NCI-H1417 treated with DMSO at 0.1 percent for 48 hours (cell line): ENCODE measurements around the gene CMIP.

Experiments used
- DNase-seq: peaks from one replicate; lab custom pipeline; 2025; lab: John Stamatoyannopoulos, UW

Gene CMIP

DNA sequence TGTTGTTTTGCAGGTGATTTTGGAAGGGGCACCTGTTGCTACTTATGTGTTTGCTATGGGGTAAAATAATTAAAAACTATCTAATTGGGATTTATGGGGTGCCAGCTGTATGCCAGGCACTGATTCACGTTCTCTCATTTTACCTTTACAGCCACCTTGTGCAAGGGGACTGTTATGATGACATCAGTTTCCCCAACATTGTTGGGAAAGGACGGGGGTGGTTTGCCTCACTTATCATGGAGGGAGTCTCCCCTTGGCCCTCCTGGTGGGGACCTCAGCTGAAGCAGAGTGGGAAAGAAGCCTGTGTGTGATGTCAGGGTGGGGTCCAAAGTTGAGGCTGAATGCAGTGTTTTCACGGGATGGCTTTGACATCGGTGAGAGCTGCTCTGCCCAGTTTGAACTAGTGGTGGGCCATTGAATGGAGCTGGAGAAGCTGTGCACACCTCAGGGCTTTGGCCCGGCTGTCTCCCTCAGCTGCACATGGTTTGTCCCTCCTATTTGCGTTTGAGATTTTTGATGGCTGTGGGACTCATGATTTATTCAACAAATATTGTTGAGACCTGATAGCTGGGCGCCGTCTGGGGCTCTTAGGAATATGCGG lies 36.1 kb downstream of the CMIP start:
- no peak for DNase-seq

DNA sequence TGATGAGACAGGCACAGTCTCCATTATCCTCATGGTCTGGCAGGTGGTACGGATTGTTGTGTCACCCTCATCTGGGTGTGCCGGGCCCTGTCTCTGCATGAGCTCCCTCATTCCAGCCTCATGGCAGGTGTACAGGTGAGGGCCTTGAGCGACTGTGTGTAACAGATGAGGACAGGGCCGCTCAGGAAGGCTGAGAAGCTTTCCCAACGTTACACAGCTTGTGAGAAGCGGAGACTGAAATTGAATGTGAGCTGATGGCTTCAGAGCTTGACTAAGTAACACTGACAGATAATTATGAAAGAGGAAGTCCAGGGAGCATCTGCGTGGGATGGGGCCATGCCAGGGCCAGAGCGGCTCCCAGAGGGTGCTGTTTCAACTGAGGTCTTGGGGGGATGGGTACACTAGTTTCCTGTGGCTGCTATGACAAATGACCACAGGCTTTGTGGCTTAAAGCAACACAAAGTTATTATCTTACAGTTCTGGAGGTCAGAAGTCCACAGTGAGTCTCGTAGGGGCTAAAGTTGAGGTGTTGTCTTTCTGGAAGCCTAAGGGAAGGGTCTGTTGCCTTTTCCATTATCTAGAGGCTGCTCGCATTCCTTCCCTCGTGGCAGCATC lies 36.7 kb downstream of the CMIP start:
- DNase-seq = no peak

DNA sequence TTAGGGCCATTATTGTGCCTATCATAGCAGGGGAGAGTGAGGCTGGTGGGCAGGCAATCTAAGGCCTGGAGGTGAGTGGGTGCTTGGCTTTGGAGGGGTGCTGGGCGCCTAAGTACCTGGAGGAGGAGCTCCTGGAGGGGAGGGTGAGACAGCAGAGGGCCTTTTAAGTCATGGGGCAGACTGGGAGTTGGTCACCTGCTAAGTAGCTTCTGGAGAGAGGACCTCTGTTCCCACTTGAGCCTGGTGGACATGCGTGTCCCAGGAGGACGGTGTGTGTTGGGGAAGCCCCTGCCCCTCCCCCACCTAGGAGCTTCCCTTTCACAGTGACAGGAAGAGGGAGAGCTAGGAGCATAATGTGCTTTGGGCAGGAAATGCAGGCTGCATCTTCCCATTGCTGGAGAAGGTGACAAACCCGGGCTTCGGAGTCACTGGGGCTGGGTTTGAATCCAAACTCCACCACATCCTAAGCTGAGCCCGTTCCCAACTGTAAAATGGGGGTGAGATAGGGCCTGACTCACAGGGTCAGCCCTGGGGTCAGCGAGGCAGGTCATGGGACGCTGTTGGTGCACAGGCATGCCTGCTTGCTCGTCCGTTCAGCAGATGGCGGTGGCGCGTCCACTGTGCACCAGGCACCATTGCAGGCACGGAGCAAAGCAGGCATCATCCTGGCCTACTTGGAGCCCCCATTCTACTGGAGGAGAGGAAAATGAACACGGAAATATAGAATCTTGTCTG lies 37.9 kb downstream of the CMIP start:
- no peak for DNase-seq

DNA sequence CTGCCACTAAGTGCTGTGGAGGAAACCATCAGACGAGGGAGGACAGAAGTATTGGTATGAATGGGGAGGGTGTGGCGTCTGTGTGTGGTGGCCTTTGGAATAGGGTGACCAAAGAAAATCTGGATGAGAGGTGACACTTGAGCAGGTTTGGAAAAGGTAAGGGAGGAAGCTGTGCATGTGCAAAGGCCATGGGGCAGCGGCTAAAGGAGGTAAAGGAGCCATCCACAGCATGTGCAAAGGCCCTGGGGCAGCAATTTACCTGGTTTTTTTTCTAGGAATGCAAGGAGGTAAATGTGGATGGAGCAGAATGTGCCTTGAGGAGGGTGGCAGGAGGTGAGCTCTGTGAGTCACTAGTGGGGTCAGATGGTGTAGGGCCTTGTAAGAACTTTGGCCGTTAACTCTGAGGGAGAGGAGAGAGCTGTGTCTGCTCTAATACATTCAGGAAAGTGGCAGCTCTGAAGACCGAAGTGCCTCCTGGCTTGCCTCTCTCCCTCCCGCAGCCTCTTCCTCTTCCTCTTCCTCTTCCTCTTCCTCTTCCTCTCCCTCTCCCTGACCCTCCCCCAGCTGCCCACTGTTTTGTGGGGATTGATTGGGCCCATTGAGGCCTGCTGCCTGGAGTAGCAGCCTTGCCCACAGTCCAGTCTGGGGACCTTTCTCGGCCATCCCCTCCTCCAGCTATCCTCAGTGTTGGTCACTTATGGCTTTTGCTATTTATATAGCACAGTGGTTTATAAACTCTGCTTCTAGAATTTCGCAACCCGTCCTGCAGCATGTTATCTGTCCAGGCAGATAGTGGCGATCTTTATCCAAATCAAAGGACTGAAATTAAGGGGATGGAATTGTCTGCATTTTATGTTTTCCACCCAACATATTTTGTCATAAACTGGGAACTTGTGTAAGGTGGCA lies 38.7 kb downstream of the CMIP start:
- DNase-seq = no peak

DNA sequence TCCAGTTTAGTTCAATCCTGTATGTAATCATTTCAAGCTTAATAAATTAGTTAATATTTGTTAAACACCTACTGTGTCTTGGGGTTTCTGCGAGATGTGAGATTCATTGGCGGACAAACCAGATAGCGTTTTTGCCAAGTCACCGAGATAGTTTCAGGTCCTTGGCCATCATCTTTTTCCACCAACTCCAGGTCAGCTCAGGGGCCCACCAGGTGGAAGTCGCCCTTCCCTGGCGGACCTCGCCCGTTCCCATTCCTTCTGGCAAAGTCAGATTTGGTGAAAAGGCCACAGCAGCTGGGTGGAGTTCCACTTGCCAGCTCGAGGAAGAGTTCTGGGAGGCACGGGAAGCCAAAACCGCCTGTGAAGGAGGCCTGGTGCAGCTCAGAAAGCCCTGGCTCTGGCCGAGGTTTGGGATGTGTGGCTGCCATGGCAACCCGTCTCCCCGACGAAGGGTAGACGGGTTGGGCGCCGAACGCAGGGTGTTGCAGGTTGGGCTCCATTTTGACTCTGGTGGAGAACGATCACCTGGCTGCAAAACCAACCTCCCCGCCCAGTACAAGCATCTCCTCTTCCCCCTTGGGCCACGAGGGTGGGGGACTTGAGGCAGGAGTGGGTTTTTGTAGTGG lies 39.5 kb downstream of the CMIP start:
- DNase-seq = no peak

DNA sequence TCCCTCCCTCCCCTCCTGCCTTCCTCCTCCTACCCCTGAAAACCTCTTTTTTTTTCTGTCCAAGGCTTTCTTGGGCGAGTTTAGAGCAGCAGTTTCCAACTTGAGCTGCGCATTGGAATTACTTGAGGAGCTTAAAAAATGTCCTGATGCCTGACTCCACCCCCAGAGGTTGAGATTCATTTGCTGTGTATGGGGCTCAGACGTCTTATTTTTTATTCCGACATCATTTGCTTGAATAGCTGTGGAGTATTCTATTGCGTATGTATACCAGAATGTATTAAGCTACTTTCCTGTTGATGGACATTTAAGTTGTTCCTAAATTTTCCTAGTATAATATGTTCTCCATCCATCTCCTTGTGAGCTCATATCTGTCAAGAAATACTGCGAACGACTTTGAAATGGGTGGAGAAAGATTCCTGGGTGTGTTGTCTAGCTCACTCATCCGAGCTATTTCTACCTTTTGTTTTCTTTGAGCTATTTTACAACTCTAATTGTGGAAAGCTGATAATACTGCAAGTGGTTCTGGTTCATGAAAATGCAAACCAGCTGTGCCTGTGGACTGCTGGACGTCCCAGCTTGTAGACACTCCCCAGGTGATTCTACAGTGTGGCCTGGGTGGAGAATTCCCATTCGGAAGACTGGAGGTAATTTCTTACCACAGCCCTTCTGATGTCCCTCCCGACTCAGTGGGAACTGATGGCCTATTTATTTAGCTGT lies 40.5 kb downstream of the CMIP start:
- DNase-seq = no peak

DNA sequence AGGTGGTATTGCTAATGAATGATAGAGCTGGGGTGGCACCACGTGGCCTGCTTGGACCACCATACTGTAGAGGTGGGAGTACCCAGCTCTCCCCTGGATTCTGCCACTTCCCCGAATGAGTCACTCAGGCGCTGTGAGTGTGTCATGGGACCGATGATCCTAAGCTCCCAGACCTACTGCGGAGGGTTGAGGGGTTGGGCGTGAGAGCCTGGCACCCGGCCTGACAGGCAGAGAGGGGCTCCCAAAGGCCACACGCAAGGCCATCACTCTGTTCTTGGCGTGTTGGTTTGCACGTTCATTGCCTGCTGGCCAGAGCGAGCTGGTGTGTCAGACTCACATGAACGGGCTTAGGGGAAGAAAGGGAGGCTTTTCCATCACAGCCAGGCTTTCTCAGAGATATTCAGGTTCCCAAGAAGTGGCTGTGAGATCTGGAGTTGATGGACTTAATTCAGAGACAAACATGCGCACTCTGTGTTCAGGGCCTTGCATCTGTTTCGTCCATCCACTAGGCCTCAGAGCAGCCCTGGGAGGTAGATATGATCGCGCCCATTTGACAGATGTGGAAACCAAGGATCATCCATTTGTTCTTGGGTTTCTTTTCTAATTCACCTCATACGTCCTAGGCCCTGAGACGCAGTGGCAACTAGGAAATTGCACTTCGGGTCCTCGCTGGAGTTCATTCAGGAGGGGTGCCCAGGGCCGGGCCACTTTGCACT lies 41.4 kb downstream of the CMIP start:
- no peak for DNase-seq

DNA sequence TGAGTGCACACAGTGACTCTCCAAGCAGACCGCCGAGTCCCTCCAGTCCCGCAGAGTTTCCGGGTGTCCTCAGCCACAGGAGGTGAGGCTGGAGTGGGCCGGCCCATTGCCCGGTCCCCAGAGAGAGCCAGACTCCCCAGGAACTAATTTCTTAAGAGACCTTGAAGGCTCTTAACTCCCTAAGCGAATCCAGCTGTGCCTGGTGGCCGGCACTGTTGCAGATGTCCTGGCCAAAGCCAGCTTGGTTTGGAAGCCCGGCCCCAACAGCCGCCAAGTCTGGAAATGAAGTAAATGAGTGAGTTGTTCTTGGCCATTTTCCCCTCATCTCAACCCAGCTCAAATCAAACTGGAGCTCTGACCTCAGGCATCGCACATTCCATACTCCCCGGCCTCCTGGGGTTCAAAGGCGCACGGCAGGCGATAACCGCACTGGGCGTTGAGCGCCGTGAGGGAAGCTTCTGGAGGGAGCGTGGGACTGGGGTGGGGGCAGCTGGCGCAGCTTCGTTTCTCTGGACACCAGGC lies 42.0 kb downstream of the CMIP start:
- no peak for DNase-seq

DNA sequence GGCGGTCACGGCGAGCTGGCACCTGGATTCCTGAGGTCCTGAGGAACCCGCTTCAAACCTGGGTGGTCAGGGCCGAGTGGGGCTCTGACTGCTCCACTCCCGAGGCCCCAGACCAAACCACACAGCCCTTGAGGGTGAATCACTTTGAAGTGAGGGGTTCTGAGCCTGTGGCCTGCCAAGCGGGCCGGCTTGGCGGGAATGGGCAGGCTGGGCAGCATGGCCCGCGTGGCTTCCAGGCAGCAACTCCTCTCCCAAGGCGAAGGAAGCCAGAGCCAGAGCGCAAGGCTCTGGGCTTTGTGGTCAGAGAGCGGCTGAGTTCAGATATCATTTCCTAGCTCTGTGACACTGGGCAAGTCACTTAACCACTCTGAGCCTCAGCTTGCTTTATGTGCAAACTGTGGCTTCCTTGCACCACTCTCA lies 42.7 kb downstream of the CMIP start:
- no peak for DNase-seq

DNA sequence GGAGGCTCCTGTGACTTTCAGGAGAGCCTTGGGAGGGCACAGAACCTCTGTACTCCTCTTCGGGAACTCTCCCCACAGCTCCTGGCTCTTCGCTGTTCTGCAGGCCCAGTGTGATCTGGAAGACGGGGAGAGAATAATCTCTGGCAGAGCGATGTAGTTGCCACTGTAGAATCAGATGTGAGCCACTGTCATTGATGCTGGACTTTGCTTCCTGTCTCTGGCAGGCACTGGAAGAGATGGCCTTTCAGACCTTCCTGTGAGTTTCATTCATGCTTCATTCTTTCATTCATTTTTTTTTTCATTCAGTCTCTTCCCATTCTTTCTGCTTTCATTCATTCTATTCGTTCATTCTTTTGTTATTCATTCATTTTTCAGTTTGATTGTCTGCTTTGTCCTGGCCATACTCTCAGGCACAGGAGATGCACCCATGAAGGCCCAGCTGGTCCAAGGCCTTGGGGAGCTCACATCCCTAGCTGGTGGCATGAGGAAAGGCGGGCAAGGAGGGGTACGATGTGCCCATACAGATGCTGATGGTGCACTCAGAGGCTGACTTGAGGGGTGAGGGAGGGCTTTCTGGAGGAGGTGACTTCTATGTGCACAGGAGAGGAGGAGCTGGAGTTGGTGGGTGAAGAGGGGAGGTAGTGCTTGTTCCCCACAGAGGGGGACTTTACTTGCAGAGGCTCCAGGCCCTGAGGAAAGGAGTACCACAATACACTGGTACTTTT lies 44.2 kb downstream of the CMIP start:
- no peak for DNase-seq

DNA sequence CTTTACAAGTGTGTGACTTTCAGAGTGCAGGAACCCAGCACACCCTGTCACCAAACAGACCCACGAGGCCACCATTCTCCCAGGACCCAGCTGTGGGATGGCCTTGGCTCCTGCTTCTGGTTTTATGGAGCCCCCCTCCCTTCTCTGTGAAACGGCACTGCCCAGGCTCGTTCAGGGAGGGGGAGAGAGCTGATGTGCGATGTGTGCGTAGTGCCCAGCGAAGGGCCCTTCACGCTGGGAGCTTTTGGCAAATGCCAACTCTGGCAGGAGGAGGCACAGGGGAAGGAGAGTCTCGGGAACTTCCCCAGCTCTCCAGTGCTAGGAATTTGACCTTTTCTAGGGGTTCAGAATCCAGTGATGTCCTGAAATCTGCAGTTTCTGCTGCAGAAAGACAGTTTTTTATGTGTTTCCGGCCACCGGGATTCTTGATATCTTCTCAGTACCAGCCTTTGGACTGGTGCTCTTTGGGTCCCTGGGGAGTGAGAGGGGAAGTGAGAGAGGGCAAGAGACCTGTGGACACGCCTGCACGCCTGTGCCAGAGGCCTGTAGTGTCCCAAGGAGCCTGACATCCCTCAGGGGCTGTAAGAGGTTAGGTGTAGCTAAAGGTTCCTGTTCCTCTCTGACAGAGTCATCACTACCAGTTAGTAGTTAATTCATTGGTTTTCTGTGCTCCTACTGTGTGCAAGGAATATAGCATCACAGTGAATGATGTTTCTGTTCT lies 45.1 kb downstream of the CMIP start:
- no peak for DNase-seq

DNA sequence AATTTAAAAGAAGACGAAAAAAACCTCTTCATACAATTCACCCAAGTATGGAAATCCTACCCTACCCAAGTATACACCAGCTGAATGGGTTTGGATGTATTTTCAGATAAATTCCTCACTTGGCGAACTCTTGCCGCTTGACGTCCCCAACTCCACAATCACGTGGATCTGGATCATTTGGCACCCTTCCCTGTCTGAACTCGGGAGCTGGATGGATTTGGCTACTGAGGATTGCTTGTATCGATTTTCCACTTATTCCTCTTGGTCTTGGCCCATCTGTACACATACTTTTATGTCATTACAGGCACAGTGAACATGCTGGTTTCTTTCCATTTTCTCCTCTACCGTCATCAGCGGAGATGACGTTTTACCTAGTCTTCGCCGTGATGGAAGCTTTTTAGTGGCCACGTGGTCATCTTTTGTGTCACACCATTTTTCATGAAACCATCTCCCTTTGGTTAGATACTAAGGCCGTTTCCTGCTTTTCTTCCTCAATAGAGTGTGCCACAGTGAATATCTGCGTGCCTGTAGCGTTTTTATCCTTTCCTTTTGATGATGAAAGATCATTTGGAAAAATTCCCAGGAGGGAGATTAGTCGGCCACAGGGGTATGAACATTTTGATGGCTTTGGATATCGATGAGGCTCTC lies 47.1 kb downstream of the CMIP start:
- DNase-seq = no peak

DNA sequence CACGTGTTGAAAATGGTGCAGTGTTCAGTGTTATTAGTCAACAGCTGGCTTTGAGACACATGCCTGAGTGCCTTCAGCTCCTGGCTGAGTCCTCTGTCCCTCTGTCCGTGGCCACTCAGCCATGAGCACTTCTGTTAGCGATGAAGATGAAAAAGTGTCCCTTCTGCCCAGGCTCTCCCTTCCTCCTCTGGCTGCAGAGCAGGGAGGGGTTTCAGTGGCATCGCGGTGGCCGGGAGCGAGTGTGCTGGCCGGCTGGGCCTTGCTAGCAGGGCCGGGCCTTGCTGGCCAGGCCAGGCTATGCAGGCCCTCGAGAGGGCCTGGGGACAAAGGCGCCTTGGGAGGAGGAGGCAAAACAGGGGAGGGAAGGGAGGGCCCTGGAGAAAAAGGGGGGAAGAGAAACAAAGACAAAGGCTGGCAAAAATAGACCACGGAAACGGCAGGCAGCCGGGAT lies 47.7 kb downstream of the CMIP start:
- no peak for DNase-seq

DNA sequence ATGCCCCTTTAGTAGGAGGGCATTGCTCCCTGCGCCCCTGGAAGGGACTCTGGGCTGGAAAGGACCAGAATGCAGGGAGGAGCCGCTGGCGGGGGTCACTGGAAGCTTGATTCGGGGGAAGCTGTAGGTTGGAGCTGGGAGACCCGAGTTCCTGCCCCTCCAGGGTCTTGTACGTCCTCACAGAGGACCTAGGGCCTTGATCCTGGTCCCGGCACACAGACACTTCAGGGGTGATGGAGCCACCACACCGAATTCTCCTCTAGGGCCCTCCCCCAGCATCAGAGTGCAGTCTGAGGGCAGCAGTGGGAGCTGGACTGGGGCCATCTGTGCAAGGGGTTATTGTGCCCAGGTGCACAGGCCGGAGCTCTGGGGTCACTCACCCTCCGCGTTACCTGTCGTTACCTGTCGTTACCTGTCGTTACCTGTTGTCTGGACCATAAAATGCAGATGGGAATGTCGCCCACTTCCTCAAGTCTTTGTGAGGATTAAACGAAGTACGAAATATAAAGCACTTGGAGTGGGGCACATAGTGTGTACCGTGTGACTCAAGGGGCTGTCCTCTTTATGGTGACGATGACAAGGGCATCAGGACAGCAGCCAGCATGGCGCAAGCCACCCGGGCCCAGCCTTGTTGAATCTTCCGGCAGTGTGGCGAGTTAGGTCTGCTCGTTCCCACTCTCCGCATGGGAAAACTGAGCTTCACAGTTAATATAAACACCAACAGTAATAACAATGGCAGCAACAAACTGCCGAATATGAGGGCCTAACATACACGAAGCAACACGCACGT lies 48.6 kb downstream of the CMIP start:
- no peak for DNase-seq

DNA sequence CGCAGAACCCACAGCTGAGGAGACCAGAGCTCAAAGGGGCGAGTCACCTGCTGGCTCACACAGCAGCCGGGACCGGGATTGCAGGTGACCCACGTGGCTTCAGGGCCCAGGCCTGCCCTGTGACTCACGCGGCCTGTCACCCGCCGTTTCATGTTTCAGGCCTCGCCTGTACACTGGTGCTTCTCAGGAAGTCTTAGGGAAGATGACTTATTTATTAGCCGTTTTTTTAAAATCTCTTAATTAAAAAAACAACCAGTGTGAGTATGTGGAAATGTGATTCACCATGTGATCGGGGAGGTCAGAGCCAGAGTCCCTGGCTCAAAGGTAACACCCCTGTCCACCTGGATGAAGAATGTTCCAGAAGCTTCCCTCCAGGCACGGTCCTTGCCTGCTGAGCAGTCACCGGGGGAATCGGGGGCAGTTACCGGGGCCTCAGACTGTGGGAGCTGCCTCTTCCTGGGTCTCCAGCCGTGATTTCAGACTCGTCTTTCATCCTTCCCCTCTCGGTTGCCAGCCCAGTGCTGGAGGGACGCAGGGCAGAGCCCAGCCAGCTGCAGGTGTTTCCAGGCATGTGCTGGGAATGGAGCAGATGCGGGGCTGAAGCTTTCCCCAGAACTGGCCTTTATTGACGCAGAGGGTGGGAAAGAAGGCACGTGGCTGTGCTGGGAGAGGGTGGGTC lies 49.3 kb downstream of the CMIP start:
- no peak for DNase-seq

DNA sequence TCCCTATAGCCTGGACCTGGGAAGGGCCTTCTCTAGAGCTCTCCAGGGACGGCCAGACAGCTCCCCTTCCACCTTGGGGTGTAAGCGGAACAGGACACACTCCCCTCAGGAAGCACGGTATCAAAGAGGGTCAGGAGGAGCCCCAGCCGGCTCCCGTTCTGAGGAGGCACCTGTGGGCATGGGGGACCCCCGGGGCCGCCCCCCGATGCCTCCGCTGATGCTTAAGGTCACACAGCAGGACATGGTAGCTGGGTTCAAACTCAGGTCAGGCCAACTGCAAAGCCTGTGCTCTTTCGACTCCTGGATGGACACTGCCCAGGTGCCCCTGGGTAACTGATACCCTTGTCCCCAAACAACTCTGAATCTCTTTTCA lies 49.8 kb downstream of the CMIP start:
- no peak for DNase-seq

DNA sequence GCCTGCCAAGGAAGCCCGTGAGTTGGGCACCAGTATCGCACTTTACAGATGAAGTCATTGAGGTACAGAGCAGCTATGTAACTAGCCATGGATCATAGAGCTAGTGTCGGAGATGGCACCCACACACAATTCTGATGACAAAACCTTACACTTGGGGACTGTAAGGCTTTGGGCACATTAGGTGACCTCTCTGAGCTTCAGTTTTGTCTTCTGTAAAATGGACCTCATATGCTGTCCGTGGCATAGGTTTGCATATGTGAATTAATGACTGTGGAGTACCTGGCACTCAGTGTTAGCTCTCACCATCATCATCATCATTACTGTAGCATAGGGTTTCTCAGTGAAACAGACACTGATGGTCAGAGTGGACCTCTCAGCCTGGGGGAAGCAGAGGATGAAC lies 50.3 kb downstream of the CMIP start:
- DNase-seq = no peak
